Spleen (tissue), 11 donors: ENCODE measurements around the gene CCL21. TPM values are rescaled to one million over a fixed set of nuclear protein-coding genes. Genes with fewer than 3 reads are reported as not detected.
"Not testable (repeated sequence)": the region's sequence is repeated elsewhere in the genome, so short reads cannot be mapped to it uniquely, and the experiment has no call there.

ENCODE experiments used
- DNase-seq: peaks from one replicate; pipeline ENCODE4 v3.0.0-alpha.2; 2020
- H3K27ac ChIP-seq, 8 donors: fragments of 200-600 bp; sonication (generic) in 7 of 8; 1 replicate in 4 of 8; 2 replicates in 4 of 8; pipeline versions ENCODE4 v1.5.0 to v1.8.0; 2016 to 2021; ENCODE audit warnings: inconsistent platforms in 4 of 8, mild to moderate bottlenecking in 4 of 8, moderate library complexity in 1 of 8
- H3K27me3 ChIP-seq, 7 donors: fragments of 200-600 bp; sonication (generic) in 6 of 7; replicated peaks in 1 of 7; 1 replicate in 4 of 7; 2 replicates in 3 of 7; pipeline versions ENCODE4 v1.5.0 to v1.8.0; 2016 to 2021; ENCODE audit warnings: inconsistent platforms in 3 of 7, mild to moderate bottlenecking in 1 of 7
- H3K36me3 ChIP-seq, 6 donors: fragments of 200-600 bp; sonication (generic) in 5 of 6; 1 replicate in 4 of 6; 2 replicates in 2 of 6; pipeline versions ENCODE4 v1.5.0 to v1.8.0; 2016 to 2021; ENCODE audit warnings: inconsistent platforms in 2 of 6
- H3K4me1 ChIP-seq, 6 donors: fragments of 200-600 bp; sonication (generic) in 5 of 6; 1 replicate in 3 of 6; 2 replicates in 3 of 6; pipeline versions ENCODE4 v1.5.0 to v1.8.0; 2016 to 2021; ENCODE audit warnings: inconsistent platforms in 3 of 6
- H3K4me3 ChIP-seq, 8 donors: fragments of 200-600 bp; sonication (generic) in 7 of 8; 1 replicate in 4 of 8; 2 replicates in 4 of 8; pipeline versions ENCODE4 v1.5.0 to v1.8.0; 2016 to 2021; ENCODE audit warnings: inconsistent platforms in 4 of 8, mild to moderate bottlenecking in 4 of 8, moderate library complexity in 2 of 8
- H3K9me3 ChIP-seq, 8 donors: fragments of 200-600 bp; sonication (generic) in 7 of 8; 1 replicate in 4 of 8; 2 replicates in 4 of 8; pipeline versions ENCODE4 v1.5.0 to v1.8.0; 2016 to 2021; ENCODE audit warnings: inconsistent platforms in 4 of 8
- CTCF ChIP-seq, 11 experiments: fragments of 200-600 bp in 7 of 11; fragments of 450-650 bp in 4 of 11; sonication (generic) in 4 of 11; IDR thresholded peaks in 8 of 11; conservative IDR thresholded peaks in 3 of 11; 1 replicate in 7 of 11; 2 replicates in 4 of 11; pipeline versions ENCODE4 v1.4.0 to v1.8.0; 2016 to 2021; ENCODE audit warnings: antibody characterized with exemption in 11 of 11, inconsistent platforms in 4 of 11, mild to moderate bottlenecking in 1 of 11
- POLR2A ChIP-seq, 3 donors: fragments of 450-650 bp; IDR thresholded peaks; one replicate each; pipeline ENCODE4 v1.5.1; 2017; ENCODE audit warnings: antibody characterized with exemption in 3 of 3, mild to moderate bottlenecking in 1 of 3
- POLR2AphosphoS5 ChIP-seq, 3 donors: sonication (generic); formaldehyde crosslinking; IDR thresholded peaks; one replicate each; pipeline ENCODE4 v1.5.1; 2017; ENCODE audit warnings: antibody characterized with exemption in 3 of 3
- WGBS, 5 donors: extraction: QIAGEN DNeasy Blood & Tissue Kit in 3 of 5; methylation state at CpG; one replicate each; pipeline versions ENCODE4 v1.1.5 to v1.1.7; 2013 to 2018; 5-methylcytosine and 5-hydroxymethylcytosine counted together
- intact Hi-C: fragments of 100-400 bp; cut with DNase I; formaldehyde crosslinking; loops from one replicate; pipeline ENCODE4 v1.15.0; 2023; ENCODE audit warnings: low total_unique reads
- polyA plus RNA-seq, 3 donors: library from polyadenylated mRNA; stranded (reverse); fragments of 200-250 nt; gene quantifications; one replicate each; pipeline ENCODE4 v1.2.1, GENCODE V29; 2013
- total RNA-seq, 7 donors: library from RNA; depleted of rRNA in 3 of 7; stranded (reverse); fragments of >200 nt in 3 of 7; fragmentation: NEBNext Ultra II Directional in 4 of 7; extraction: Animal tissue kit (Norgen Biotek cat#: 25700) in 4 of 7; gene quantifications; one replicate each; pipeline versions ENCODE4 v1.1.0 to v1.2.1, GENCODE V29; 2016 to 2021
- donor health status: healthy with polysubstance abuse.
- donor health status: DM: no; HTN: no; CAD: no; lungs with moderate emphysema.
- donor health status: DM: no; HTN: no; CAD: no.
- donor health status: Bipolar disorder and iron deficiency.
- donor health status: healthy.
- donor health status: DM: no; HTN: no; CAD: no.
- donor health status: DM: yes; HTN: yes; CAD: no.

The CCL21 gene
- total and polyA plus RNA-seq, 10 donors = 45.1 to 367 (median 186) TPM

GRCh38 chr9:34723141-34723540, 13.2 kb upstream of the CCL21 start:
- no peak for DNase-seq
- WGBS, 5 donors = 85 to 98% (median 92%) methylated on average over 11 of the region's 11 CpGs

GRCh38 chr9:34719769-34720025, 9.8 kb upstream of the CCL21 start:
- intact Hi-C loops, H3K27ac ChIP-seq, H3K36me3 ChIP-seq, H3K4me3 ChIP-seq, H3K27me3 ChIP-seq, H3K9me3 ChIP-seq, DNase-seq: not testable (repeated sequence)
- H3K4me1 ChIP-seq = peaks cover 0 to 14% (median 7%) of the 10 kb centered on the region in 6 donors

More at GRCh38 chr9:34723141-34723540, 13.2 kb upstream of the CCL21 start:
- Histone ChIP-seq H3K27me3 (no peaks in the 10 kb centered on the region), H3K4me3 (no peak overlapping the region), H3K27ac (no peak overlapping the region), H3K9me3 (no peaks in the 10 kb centered on the region), H3K36me3 (no peaks in the 10 kb centered on the region), H3K4me1 (peaks cover 0 to 7% (median 3%) of the 10 kb centered on the region in 6 donors)
- intact Hi-C loops = no loop called here
- no peak for TF ChIP-seq CTCF (IDR thresholded peaks at IDR 0.05 in 8 of 11, conservative IDR thresholded peaks at IDR 0.05 in 3 of 11)
- TF ChIP-seq POLR2A (IDR thresholded peaks at IDR 0.05) = no peak
- TF ChIP-seq POLR2AphosphoS5 (IDR thresholded peaks at IDR 0.05) = no peak

GRCh38 chr9:34719021-34719768, 9.3 kb upstream of the CCL21 start:
- WGBS, 5 donors = 76 to 94% (median 82%) methylated on average over 8 of the region's 8 CpGs
- no peaks in the 10 kb centered on the region for H3K9me3 ChIP-seq
- intact Hi-C loops = no loop called here
- H3K27me3 ChIP-seq = no peaks in the 10 kb centered on the region
- H3K27ac ChIP-seq = no peak overlapping the region
- no peak for DNase-seq
- peaks cover 0 to 14% (median 7%) of the 10 kb centered on the region in 6 donors for H3K4me1 ChIP-seq
- no peaks in the 10 kb centered on the region for H3K36me3 ChIP-seq
- no peak overlapping the region for H3K4me3 ChIP-seq
- no peak for TF ChIP-seq POLR2AphosphoS5 (IDR thresholded peaks at IDR 0.05)

- no peak overlapping the region for H3K27ac ChIP-seq
- peak; percentile 56 for DNase-seq
- intact Hi-C loops = no loop called here
- no peaks in the 10 kb centered on the region for H3K36me3 ChIP-seq
- H3K27me3 ChIP-seq = no peaks in the 10 kb centered on the region
- no peak for TF ChIP-seq POLR2AphosphoS5 (IDR thresholded peaks at IDR 0.05)
- no peak for TF ChIP-seq POLR2A (IDR thresholded peaks at IDR 0.05)
- TF ChIP-seq CTCF (IDR thresholded peaks at IDR 0.05 in 8 of 11, conservative IDR thresholded peaks at IDR 0.05 in 3 of 11) = no peak
- H3K4me1 ChIP-seq = peaks cover 0 to 14% (median 7%) of the 10 kb centered on the region in 6 donors
- H3K9me3 ChIP-seq = no peaks in the 10 kb centered on the region
- WGBS, 5 donors = 51 to 93% (median 57%) methylated on average over 3 of the region's 3 CpGs
- H3K4me3 ChIP-seq = no peak overlapping the region
Measured at GRCh38 chr9:34717996-34718614, 8.2 kb upstream of the CCL21 start.

- H3K27me3 ChIP-seq = no peaks in the 10 kb centered on the region
- peak; percentile 20 for DNase-seq
- intact Hi-C loops = no loop called here
- H3K27ac ChIP-seq = no peak overlapping the region
- TF ChIP-seq POLR2AphosphoS5 (IDR thresholded peaks at IDR 0.05) = no peak
- TF ChIP-seq POLR2A (IDR thresholded peaks at IDR 0.05) = no peak
- no peak for TF ChIP-seq CTCF (IDR thresholded peaks at IDR 0.05 in 8 of 11, conservative IDR thresholded peaks at IDR 0.05 in 3 of 11)
- no peaks in the 10 kb centered on the region for H3K9me3 ChIP-seq
- 75 to 85% (median 80%) methylated on average over 4 of the region's 4 CpGs for WGBS, 5 donors
- H3K36me3 ChIP-seq = no peaks in the 10 kb centered on the region
- H3K4me3 ChIP-seq = no peak overlapping the region
- H3K4me1 ChIP-seq = peaks cover 0 to 14% (median 7%) of the 10 kb centered on the region in 6 donors
Measured at GRCh38 chr9:34716711-34717110, 6.8 kb upstream of the CCL21 start.
